Stomach (tissue), 4 donors: Measurements from ENCODE around the gene KCNN3.

ENCODE experiments used
- EP300 ChIP-seq: sonication (generic); formaldehyde crosslinking; IDR thresholded peaks from one replicate; pipeline ENCODE4 v1.6.1; 2017; ENCODE audit warnings: antibody characterized with exemption
- POLR2A ChIP-seq, 4 donors: fragments of 450-650 bp; IDR thresholded peaks; one replicate each; pipeline ENCODE4 v1.6.1; 2016; ENCODE audit warnings: antibody characterized with exemption in 4 of 4, control low read depth in 2 of 4, mild to moderate bottlenecking in 1 of 4, moderate library complexity in 1 of 4
- POLR2AphosphoS5 ChIP-seq, 3 donors: sonication (generic); formaldehyde crosslinking; IDR thresholded peaks; one replicate each; pipeline ENCODE4 v1.6.1; 2016; ENCODE audit warnings: antibody characterized with exemption in 3 of 3
- TF ChIP-seq, protein P1 (sequence below), 7 experiments: fragments of 450-650 bp in 4 of 7; fragments of 200-600 bp in 3 of 7; sonication (generic) in 3 of 7; IDR thresholded peaks; one replicate each; pipeline ENCODE4 v1.5.1; 2016 to 2019; ENCODE audit warnings: antibody characterized with exemption in 7 of 7, control low read depth in 2 of 7, mild to moderate bottlenecking in 1 of 7

DNA sequence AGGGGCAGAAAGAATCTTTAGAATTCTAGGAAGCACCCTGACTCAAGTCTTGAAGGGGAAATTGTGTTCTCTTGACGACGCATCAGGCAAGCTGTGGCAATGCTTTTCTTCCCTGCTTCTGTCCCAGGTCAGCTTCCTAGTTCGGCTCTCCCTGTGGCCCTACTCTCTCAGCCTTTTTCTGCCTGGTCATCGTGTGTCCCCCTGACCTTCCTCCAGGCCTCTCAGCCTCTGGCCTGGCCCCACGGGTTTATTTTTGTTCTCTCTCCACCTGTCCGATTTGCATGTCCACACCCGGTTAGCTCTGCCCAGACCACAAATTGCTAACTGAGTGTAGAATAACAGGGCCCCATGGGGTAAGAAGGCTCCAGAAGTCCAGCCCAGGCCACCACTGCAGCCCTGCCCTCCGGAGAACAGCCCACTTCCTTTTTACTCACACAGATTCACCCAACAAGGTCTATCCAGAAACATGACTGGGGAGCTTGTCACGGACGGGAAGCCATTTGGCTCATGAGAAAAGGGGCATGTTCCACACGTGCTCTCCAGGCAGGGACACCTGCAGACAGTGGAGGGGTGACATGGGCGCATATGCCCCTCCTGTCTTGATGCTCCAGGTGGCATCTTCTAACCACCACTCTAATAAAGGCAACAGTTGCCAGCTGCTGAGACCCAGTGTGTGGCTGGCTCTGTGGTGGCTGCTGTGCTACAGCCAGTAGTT is 9.8 kb downstream of the KCNN3 start:
- TF ChIP-seq, protein P1, sequence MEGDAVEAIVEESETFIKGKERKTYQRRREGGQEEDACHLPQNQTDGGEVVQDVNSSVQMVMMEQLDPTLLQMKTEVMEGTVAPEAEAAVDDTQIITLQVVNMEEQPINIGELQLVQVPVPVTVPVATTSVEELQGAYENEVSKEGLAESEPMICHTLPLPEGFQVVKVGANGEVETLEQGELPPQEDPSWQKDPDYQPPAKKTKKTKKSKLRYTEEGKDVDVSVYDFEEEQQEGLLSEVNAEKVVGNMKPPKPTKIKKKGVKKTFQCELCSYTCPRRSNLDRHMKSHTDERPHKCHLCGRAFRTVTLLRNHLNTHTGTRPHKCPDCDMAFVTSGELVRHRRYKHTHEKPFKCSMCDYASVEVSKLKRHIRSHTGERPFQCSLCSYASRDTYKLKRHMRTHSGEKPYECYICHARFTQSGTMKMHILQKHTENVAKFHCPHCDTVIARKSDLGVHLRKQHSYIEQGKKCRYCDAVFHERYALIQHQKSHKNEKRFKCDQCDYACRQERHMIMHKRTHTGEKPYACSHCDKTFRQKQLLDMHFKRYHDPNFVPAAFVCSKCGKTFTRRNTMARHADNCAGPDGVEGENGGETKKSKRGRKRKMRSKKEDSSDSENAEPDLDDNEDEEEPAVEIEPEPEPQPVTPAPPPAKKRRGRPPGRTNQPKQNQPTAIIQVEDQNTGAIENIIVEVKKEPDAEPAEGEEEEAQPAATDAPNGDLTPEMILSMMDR (IDR thresholded peaks at IDR 0.05): no peak
- TF ChIP-seq POLR2A (IDR thresholded peaks at IDR 0.05) (no peak), EP300 (no peak), POLR2AphosphoS5 (IDR thresholded peaks at IDR 0.05) (peak in 2 of 3 donors; percentile 11 to 18)
